Stimulated activated CD4-positive, alpha-beta T cell treated with anti-CD3 and anti-CD28 coated beads, Interleukin-2, amount 100 ng/mL, for 4 hours (primary cell): ENCODE data around the gene ZNF26.

ENCODE experiments used
- DNase-seq: peaks from one replicate; pipeline ENCODE4 v3.0.0-alpha.2; 2020; ENCODE audit warnings: low read depth

The ZNF26 gene

DNA sequence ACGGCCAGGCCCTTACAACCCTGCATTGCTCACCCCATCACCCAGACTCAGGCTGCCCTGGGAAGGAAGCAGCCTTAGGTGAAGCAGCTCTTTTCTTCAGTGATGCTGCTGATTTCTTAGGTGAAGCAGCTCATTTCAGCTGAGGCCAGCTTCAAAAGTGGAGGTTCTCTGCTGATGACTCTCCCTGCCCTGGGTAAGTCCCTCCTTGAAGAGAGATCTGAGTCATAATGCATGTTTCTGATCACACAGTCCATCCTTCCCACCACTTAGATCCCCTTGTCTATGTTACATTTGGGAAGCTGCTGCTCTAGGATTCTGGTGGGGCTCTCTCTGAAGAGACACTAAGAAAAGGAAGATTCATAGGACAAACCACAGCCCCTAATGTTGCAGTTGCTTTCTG lies 77.4 kb downstream of the ZNF26 start:
- no peak for DNase-seq

DNA sequence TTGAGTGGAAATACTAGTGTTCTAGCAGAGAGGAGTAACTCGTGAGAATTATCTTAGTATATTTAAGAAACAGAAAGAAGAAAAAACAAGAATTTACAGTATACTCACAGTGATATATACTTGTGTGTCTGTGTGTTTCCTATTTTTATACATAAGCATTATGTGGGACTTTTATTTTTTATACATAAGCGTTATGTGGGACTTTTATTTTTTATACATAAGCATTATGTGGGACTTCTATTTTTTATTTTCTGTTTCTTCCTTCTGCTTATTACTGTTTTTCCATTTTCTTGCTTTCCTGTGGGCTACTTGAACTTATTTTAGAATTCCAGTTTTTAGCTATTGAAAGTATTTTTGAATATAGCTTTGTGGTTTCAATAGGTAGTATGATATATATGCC lies 87.7 kb downstream of the ZNF26 start:
- DNase-seq, result no peak
